Adrenal gland (tissue), 5 donors: Measurements from ENCODE around the gene NRM.

Experiments used
- POLR2A ChIP-seq, 2 donors: fragments of 450-650 bp; IDR thresholded peaks; one replicate each; pipeline ENCODE4 v1.6.1; 2017; ENCODE audit warnings: antibody characterized with exemption in 2 of 2, mild to moderate bottlenecking in 2 of 2, moderate library complexity in 1 of 2
- TF ChIP-seq, protein P1 (sequence below), 6 experiments: fragments of 450-650 bp in 4 of 6; fragments of 200-600 bp in 2 of 6; sonication (generic) in 1 of 6; IDR thresholded peaks; 1 replicate in 5 of 6; 2 replicates in 1 of 6; pipeline versions ENCODE4 v1.5.1 to v1.8.0; 2016 to 2021; ENCODE audit warnings: antibody characterized with exemption in 6 of 6, mild to moderate bottlenecking in 2 of 6, moderate library complexity in 1 of 6
- donor health status: DM: no; HTN: no; CAD: no.

GRCh38 chr6:30722280-30723112 lies 31.7 kb upstream of the NRM start:
- TF ChIP-seq, protein P1, sequence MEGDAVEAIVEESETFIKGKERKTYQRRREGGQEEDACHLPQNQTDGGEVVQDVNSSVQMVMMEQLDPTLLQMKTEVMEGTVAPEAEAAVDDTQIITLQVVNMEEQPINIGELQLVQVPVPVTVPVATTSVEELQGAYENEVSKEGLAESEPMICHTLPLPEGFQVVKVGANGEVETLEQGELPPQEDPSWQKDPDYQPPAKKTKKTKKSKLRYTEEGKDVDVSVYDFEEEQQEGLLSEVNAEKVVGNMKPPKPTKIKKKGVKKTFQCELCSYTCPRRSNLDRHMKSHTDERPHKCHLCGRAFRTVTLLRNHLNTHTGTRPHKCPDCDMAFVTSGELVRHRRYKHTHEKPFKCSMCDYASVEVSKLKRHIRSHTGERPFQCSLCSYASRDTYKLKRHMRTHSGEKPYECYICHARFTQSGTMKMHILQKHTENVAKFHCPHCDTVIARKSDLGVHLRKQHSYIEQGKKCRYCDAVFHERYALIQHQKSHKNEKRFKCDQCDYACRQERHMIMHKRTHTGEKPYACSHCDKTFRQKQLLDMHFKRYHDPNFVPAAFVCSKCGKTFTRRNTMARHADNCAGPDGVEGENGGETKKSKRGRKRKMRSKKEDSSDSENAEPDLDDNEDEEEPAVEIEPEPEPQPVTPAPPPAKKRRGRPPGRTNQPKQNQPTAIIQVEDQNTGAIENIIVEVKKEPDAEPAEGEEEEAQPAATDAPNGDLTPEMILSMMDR (IDR thresholded peaks at IDR 0.05), result peak; percentile 98 to 99 (median 99)
- peak in 1 of 2 donors; percentile 24 for TF ChIP-seq POLR2A (IDR thresholded peaks at IDR 0.05)
